GM23338 (cell line): ENCODE measurements around the gene NUTM2A. TPM values are rescaled to one million over a fixed set of nuclear protein-coding genes. Genes with fewer than 3 reads are reported as not detected.
"Not testable (repeated sequence)": the region's sequence is repeated elsewhere in the genome, so short reads cannot be mapped to it uniquely, and the experiment has no call there.

Source experiments
- ATAC-seq: fragments of 200-7000 bp; cut with Tn5 transposase; 3 replicates; pipeline ENCODE4 v1.9.1; 2020
- DNase-seq: peaks from one replicate; pipeline ENCODE4 v3.0.0-alpha.2; 2015; ENCODE audit warnings: low spot score
- H2AFZ ChIP-seq: fragments of 200-600 bp; sonication (generic); 2 replicates; pipeline ENCODE4 v1.8.0; 2016; ENCODE audit warnings: antibody characterized with exemption, mild to moderate bottlenecking, moderate library complexity
- H3F3A ChIP-seq: fragments of 200-600 bp; sonication (generic); replicated peaks from 2 replicates; pipeline ENCODE4 v1.8.0; 2017; ENCODE audit warnings: antibody characterized with exemption, mixed run types, low read depth
- H3K27ac ChIP-seq: fragments of 200-600 bp; sonication (generic); 2 replicates; pipeline ENCODE4 v1.6.1; 2016; ENCODE audit warnings: low read depth
- H3K27me3 ChIP-seq: fragments of 200-600 bp; sonication (generic); 2 replicates; pipeline ENCODE4 v1.8.0; 2016; ENCODE audit warnings: mild to moderate bottlenecking, mixed run types, moderate library complexity; ENCODE audit not compliant: insufficient read depth
- H3K36me3 ChIP-seq: fragments of 200-600 bp; sonication (generic); 2 replicates; pipeline ENCODE4 v1.8.0; 2016; ENCODE audit warnings: mild to moderate bottlenecking; ENCODE audit not compliant: insufficient read depth
- H3K4me1 ChIP-seq: fragments of 200-600 bp; sonication (generic); 2 replicates; pipeline ENCODE4 v1.8.0; 2016; ENCODE audit warnings: mild to moderate bottlenecking, moderate library complexity; ENCODE audit not compliant: insufficient read depth
- H3K4me2 ChIP-seq: fragments of 200-600 bp; sonication (generic); 2 replicates; pipeline ENCODE4 v1.7.1; 2017; ENCODE audit warnings: mixed run types
- H3K4me3 ChIP-seq: fragments of 200-600 bp; sonication (generic); 2 replicates; pipeline ENCODE4 v1.6.1; 2016; ENCODE audit warnings: mixed run types
- H3K79me2 ChIP-seq: fragments of 200-600 bp; sonication (generic); replicated peaks from 2 replicates; pipeline ENCODE4 v1.8.0; 2017; ENCODE audit warnings: mild to moderate bottlenecking; ENCODE audit not compliant: insufficient read depth
- H3K9me2 ChIP-seq: fragments of 200-600 bp; sonication (generic); 2 replicates; pipeline ENCODE4 v1.8.0; 2017; ENCODE audit not compliant: insufficient read depth
- H4K20me1 ChIP-seq: fragments of 200-600 bp; sonication (generic); replicated peaks from 2 replicates; pipeline ENCODE4 v1.8.0; 2017; ENCODE audit warnings: mild to moderate bottlenecking; ENCODE audit not compliant: insufficient read depth
- H3K27ac Mint-ChIP-seq: 2 replicates; pipeline ENCODE4 v1.8.0; 2020; ENCODE audit warnings: inconsistent platforms, mild to moderate bottlenecking, moderate library complexity, mixed read lengths
- H3K27me3 Mint-ChIP-seq: 3 replicates; pipeline ENCODE4 v1.8.0; 2022; ENCODE audit warnings: low read depth, mild to moderate bottlenecking, moderate library complexity, mixed read lengths, inconsistent platforms; ENCODE audit not compliant: insufficient read depth, poor library complexity
- H3K36me3 Mint-ChIP-seq: 3 replicates; pipeline ENCODE4 v1.8.0; 2021; ENCODE audit warnings: low read depth, mild to moderate bottlenecking, inconsistent platforms, moderate library complexity, mixed read lengths
- H3K4me1 Mint-ChIP-seq: 3 replicates; pipeline ENCODE4 v1.8.0; 2020; ENCODE audit warnings: mild to moderate bottlenecking, inconsistent platforms, mixed read lengths
- H3K4me3 Mint-ChIP-seq: 3 replicates; pipeline ENCODE4 v1.8.0; 2021; ENCODE audit warnings: moderate library complexity, mild to moderate bottlenecking, inconsistent platforms, mixed read lengths
- H3K9me3 Mint-ChIP-seq: 3 replicates; pipeline ENCODE4 v1.8.0; 2020; ENCODE audit warnings: moderate library complexity, mild to moderate bottlenecking, inconsistent platforms, mixed read lengths
- polyA plus RNA-seq: library from polyadenylated mRNA; unstranded; fragments of >200 nt; fragmentation: Nextera tagmentation; extraction: Ambion mirVana; gene quantifications from 2 replicates; pipeline ENCODE4 v1.2.1, GENCODE V29; 2016
- total RNA-seq: library from RNA; depleted of rRNA; stranded (reverse); fragments of >200 nt; shearing (Covaris generic); gene quantifications from 2 replicates; pipeline ENCODE4 v1.2.3, GENCODE V29; 2014; rRNA removed

The NUTM2A gene
- total and polyA plus RNA-seq, 2 experiments from 2014 or later: 0.27 TPM; not detected in 1

DNA sequence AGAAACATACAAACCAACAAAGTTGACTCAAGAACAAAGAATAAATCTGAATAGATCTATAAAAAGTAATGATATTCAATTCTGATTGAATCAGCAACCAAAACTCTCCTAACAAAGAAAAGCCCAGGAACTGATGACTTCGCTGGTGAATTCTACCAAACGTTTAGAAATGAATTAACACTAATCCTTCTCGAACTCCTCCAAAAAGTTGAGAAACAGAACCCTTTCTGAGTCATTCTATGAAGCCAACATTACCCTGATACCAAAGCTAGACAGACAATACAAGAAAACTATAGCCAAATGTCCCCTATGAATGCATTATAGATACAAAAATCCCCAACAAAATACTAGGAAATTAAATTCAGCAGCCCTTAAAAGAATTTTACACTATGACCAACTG, 16.9 kb downstream of the NUTM2A start:
- H3K79me2 ChIP-seq, H3K27me3 ChIP-seq, H4K20me1 ChIP-seq, H3F3A ChIP-seq, H3K27me3 Mint-ChIP-seq, H3K4me1 ChIP-seq, H3K27ac ChIP-seq, H3K4me3 Mint-ChIP-seq, H3K4me2 ChIP-seq, H3K4me3 ChIP-seq, H3K9me2 ChIP-seq, ATAC-seq, H2AFZ ChIP-seq, H3K4me1 Mint-ChIP-seq, H3K36me3 Mint-ChIP-seq, H3K9me3 Mint-ChIP-seq, H3K27ac Mint-ChIP-seq, H3K36me3 ChIP-seq, DNase-seq: not testable (repeated sequence)

GRCh38 chr10:87247335-87247734, 22.1 kb downstream of the NUTM2A start:
- not testable (repeated sequence) for H4K20me1 ChIP-seq, ATAC-seq, H3K9me3 Mint-ChIP-seq, H3K4me3 Mint-ChIP-seq, H3K27me3 Mint-ChIP-seq, H3K27ac Mint-ChIP-seq, DNase-seq, H3K4me1 ChIP-seq, H3K4me3 ChIP-seq, H3K79me2 ChIP-seq, H3K27ac ChIP-seq, H3F3A ChIP-seq, H3K4me1 Mint-ChIP-seq, H3K9me2 ChIP-seq, H2AFZ ChIP-seq, H3K27me3 ChIP-seq, H3K4me2 ChIP-seq, H3K36me3 Mint-ChIP-seq, H3K36me3 ChIP-seq

- not testable (repeated sequence) for H3K27me3 Mint-ChIP-seq, H3K27ac Mint-ChIP-seq, H3K4me2 ChIP-seq, H3K4me1 Mint-ChIP-seq, DNase-seq, H3K4me3 Mint-ChIP-seq, H3K9me2 ChIP-seq, H2AFZ ChIP-seq, H3K36me3 Mint-ChIP-seq, H3K27ac ChIP-seq, H3K27me3 ChIP-seq, H3K79me2 ChIP-seq, ATAC-seq, H4K20me1 ChIP-seq, H3K36me3 ChIP-seq, H3K4me3 ChIP-seq, H3K4me1 ChIP-seq, H3K9me3 Mint-ChIP-seq, H3F3A ChIP-seq
Measured at GRCh38 chr10:87248818-87249353, 23.6 kb downstream of the NUTM2A start.

- not testable (repeated sequence) for H3K27ac Mint-ChIP-seq, H3K27ac ChIP-seq, H3K79me2 ChIP-seq, H3K4me1 ChIP-seq, H3K36me3 Mint-ChIP-seq, H3K36me3 ChIP-seq, H3K4me3 ChIP-seq, H3K9me2 ChIP-seq, H3K4me3 Mint-ChIP-seq, H4K20me1 ChIP-seq, H3K27me3 ChIP-seq, H3F3A ChIP-seq, H3K9me3 Mint-ChIP-seq, H2AFZ ChIP-seq, H3K4me2 ChIP-seq, H3K4me1 Mint-ChIP-seq, DNase-seq, H3K27me3 Mint-ChIP-seq
- peak; percentile 99 for ATAC-seq
Measured at GRCh38 chr10:87280749-87281392, 55.6 kb downstream of the NUTM2A start.

Other genes starting within 250 kb of the NUTM2A start
- not detected in 2 replicates for gene FAM25A, start 205.2 kb upstream of the NUTM2A start, total RNA-seq
- not detected in 2 replicates for gene FAM25A, start 205.2 kb upstream of the NUTM2A start, polyA plus RNA-seq
- 140 and 144 TPM in 2 replicates for gene GLUD1, start 130.6 kb upstream of the NUTM2A start, total RNA-seq
- gene GLUD1, start 130.6 kb upstream of the NUTM2A start, polyA plus RNA-seq: 41.1 and 44.7 TPM in 2 replicates
- gene SHLD2, start 130.2 kb upstream of the NUTM2A start, total RNA-seq: 34.2 and 34.6 TPM in 2 replicates
- 11.3 and 13.9 TPM in 2 replicates for gene SHLD2, start 130.2 kb upstream of the NUTM2A start, polyA plus RNA-seq
- 0.54 and 1.1 TPM in 2 replicates for gene NUTM2D, start 132.3 kb downstream of the NUTM2A start, total RNA-seq
- 0.07 and 0.18 TPM in 2 replicates for gene NUTM2D, start 132.3 kb downstream of the NUTM2A start, polyA plus RNA-seq